ENCODE measurements around the gene PRSS36.
"Not testable (repeated sequence)": the region's sequence is repeated elsewhere in the genome, so short reads cannot be mapped to it uniquely, and the experiment has no call there.

PRSS36 gene

DNA sequence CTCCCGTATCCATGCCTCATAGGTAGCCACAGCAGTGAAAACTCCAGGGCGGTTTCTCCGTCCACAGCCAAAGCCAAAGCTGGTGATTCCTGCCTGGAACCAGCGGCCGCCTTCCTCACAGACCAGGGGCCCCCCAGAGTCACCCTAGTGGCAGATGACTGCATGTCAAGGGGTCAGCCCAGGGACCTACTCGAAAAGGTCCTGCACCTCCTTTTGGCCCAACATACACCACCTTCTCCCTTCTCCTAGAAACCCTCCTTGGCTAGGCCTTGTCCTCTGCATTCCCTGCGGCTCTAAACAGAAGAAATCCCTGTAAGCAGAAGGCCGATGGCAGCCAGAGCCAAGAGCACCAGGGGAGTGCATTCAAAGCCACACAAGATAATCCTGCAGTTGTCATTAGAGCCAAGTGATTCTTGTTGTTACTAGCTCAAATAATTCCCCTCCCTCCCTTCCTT, 6.1 kb downstream of the PRSS36 start:
- DNase-seq (ENCODE audit: low read depth), result no peak
- no peak overlapping the region for H3K4me3 ChIP-seq (ENCODE audit: low read length)
- TF ChIP-seq, protein P1, sequence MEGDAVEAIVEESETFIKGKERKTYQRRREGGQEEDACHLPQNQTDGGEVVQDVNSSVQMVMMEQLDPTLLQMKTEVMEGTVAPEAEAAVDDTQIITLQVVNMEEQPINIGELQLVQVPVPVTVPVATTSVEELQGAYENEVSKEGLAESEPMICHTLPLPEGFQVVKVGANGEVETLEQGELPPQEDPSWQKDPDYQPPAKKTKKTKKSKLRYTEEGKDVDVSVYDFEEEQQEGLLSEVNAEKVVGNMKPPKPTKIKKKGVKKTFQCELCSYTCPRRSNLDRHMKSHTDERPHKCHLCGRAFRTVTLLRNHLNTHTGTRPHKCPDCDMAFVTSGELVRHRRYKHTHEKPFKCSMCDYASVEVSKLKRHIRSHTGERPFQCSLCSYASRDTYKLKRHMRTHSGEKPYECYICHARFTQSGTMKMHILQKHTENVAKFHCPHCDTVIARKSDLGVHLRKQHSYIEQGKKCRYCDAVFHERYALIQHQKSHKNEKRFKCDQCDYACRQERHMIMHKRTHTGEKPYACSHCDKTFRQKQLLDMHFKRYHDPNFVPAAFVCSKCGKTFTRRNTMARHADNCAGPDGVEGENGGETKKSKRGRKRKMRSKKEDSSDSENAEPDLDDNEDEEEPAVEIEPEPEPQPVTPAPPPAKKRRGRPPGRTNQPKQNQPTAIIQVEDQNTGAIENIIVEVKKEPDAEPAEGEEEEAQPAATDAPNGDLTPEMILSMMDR (conservative IDR thresholded peaks at IDR 0.05; ENCODE audit: low read length), result no peak

GRCh38 chr16:31143011-31143693, 6.7 kb downstream of the PRSS36 start:
- H3K4me3 ChIP-seq (ENCODE audit: low read length), result no peak overlapping the region; the same call in 1 of the 2 replicates
- DNase-seq (ENCODE audit: low read depth), result no peak
- TF ChIP-seq, protein P1 (conservative IDR thresholded peaks at IDR 0.05; ENCODE audit: low read length), result no peak

DNA sequence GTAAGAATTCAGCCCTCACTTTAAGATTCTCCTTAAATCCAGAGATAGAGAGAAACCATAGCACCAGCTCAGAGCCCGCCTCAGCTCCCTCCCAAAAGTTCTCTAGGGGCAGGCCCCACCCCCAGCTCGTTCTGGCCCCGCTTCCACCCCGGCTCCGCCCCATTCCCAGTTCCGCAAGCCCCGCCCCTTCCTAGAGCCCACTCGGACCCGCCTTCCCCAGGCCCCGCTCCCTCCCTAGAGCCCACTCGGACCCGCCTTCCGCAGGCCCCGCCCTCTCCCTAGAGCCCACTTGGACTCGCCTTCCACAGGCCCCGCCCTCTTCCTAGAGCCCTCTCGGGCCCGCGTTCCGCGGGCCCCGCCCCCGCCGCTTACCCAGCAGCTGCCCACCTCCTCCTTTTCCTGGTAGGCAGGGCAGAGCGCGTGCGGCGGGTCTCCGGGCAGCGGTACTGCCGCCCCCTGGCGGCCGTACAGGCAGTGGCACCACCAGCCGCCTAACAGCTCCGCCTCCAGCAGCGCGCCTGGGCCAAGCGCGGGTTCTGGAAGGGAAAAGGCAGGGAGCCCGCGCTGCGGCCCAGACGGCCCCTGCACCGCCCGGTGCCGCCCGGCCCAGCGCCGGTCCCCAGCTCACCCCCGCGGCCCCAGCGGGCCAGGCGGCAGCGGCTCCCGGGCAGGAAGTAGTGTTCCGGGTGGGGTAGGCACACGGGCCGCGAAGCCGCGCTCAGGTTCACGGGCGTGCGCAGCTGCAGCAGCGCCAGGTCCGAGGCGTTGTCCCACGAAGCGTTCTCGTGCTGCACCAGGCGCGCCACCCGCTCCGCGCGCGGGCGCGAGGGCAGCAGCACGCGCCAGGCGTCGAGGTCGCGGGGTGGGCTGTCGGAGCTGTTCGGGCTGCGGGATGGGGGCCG, 7.5 kb downstream of the PRSS36 start:
- TF ChIP-seq, protein P1 (conservative IDR thresholded peaks at IDR 0.05; ENCODE audit: low read length), result peak; percentile 71
- H3K4me3 ChIP-seq (ENCODE audit: low read length), result peak overlapping the region; percentile 47
- peak; percentile 98 for DNase-seq (ENCODE audit: low read depth)

DNA sequence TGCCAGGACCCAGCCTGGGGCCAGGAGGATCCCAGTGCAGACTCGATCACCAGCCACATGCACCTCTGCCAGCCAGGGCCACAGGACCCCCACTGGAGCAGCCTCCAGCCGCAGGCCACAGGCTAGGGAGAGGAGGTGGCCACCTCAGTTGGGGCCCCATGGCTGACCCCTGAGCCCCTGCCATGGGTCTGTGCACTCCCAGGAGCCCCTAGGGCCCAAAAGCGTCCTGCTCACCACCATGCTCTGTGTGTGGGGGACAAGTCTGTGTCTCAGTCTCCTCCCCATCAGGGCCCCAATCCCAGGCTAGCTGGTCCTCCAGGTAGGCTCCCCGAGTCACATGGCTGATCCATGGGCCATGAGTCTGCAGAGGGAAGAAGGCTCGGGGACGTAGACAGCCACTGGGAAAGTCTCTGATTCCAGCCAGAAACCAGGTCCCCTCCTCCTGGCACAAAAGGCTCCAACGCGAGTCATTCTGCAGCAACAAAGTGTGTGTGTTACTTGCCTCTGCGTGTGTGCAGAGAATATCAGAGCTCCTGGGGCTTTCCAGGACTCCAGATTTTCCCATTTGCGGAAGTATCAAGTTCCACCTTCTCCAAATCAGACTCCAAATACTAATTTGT, 8.3 kb downstream of the PRSS36 start:
- TF ChIP-seq, protein P1 (conservative IDR thresholded peaks at IDR 0.05; ENCODE audit: low read length), result no peak
- DNase-seq (ENCODE audit: low read depth), result no peak
- peak overlapping the region; percentile 40 for H3K4me3 ChIP-seq (ENCODE audit: low read length)

GRCh38 chr16:31141071-31141469, 8.8 kb downstream of the PRSS36 start:
- not testable (repeated sequence) for H3K4me3 ChIP-seq (ENCODE audit: low read length); DNase-seq (ENCODE audit: low read depth)

DNA sequence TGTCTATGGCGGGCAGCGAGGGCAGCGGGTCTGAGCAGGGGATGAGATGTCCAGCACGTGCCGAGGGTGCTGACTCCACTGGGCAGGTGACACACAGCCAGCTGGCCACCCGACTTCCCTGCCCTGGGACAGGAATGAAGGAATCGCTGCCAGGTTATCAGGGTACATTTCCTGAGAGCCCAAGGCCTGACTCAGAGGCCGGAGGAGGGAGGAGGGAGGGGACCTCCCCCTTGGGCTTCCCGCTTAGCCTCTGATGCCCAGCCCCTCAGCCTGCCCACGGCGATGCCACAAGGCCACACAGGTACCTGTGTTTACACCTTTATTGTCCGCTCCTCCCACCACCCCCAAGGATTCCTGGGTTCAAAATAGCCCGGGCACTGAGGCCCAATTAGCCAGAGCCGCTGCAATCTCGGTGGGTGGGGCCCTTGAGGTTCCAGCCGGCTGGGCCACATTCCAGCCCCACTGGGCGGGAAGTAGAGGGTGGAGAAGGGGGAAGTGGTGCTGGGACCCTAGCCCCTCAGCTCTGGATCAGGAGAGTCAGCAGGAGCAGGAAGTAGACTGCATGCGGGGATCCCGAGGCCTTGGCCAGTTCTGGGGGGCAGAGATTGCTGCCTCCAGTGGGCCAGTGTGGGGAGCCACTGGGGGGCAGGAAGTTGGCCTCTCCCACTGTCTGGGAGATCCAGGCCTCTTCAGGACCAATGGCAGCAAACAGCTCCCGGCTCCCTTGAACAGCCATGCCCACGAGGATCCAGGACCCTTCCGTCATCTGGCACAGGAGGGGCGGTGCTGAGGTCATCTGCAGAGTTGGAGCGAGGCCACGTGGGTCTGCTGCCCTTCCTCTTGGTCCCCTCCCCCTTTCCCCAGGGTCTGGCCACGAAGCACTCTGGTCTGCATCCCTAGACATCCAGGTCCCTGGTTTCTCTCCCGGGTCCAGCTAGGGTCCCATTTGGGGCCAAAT, 11.0 kb downstream of the PRSS36 start:
- TF ChIP-seq, protein P1 (conservative IDR thresholded peaks at IDR 0.05; ENCODE audit: low read length), result no peak
- no peak overlapping the region for H3K4me3 ChIP-seq (ENCODE audit: low read length)

GRCh38 chr16:31136822-31137499, 12.9 kb downstream of the PRSS36 start:
- not testable (repeated sequence) for DNase-seq (ENCODE audit: low read depth)

More for the DNA sequence above, 11.0 kb downstream of the PRSS36 start:
- peak; percentile 63 for DNase-seq (ENCODE audit: low read depth)

More at GRCh38 chr16:31136822-31137499, 12.9 kb downstream of the PRSS36 start:
- H3K4me3 ChIP-seq (ENCODE audit: low read length), result not testable (repeated sequence)

Measured in AG10803 (cell line).